ENCODE measurements around the gene CCDC83. TPM values are rescaled to one million over a fixed set of nuclear protein-coding genes. Genes with fewer than 3 reads are reported as not detected.

CCDC83 gene
- not detected for polyA plus RNA-seq (2013, experiment 1 of 2)
- polyA plus RNA-seq (2013, experiment 2 of 2) = not detected

GRCh38 chr11:85855341-85855656, at the start of gene CCDC83:
Gene CCDC83 (plus strand): TSS chr11:85855383. CDS start chr11:85865124, 9,741 bp downstream.
- Histone ChIP-seq H2BK12ac (ENCODE audit: low read length in 2 of 2) (peak within 1 kb of the TSS in 1 of 2 experiments; percentile 94), H3K27ac (ENCODE audit: low read length, poor library complexity, severe bottlenecking) (peak within 1 kb of the TSS; percentile 79), H3K23ac (ENCODE audit: low read length in 2 of 2) (peak within 1 kb of the TSS in 1 of 2 experiments; percentile 40), H3K79me1 (replicated peaks; ENCODE audit: low read length, poor library complexity, severe bottlenecking) (peaks cover 3% of the 10 kb centered on the region), H2BK120ac (ENCODE audit: low read depth, low read length) (peak within 1 kb of the TSS; percentile 98), H2AK5ac (ENCODE audit: low read length, severe bottlenecking) (no peak within 1 kb of the TSS), H2AFZ (ENCODE audit: low read depth, low read length) (peak within 1 kb of the TSS; percentile 97), H3K14ac (ENCODE audit: low read length in 2 of 2) (peak within 1 kb of the TSS in 1 of 2 experiments; percentile 91), H3K4ac (ENCODE audit: low read depth in 1 of 2, low read length in 2 of 2) (peak within 1 kb of the TSS; percentile 91 to 92), H4K8ac (ENCODE audit: low read length) (peak within 1 kb of the TSS; percentile 99), H3K9ac (ENCODE audit: low read length) (peak within 1 kb of the TSS; percentile 98), H3K18ac (ENCODE audit: low read depth in 1 of 2, low read length in 2 of 2) (peak within 1 kb of the TSS; percentile 95 to 97), H2BK15ac (ENCODE audit: low read depth, poor library complexity, severe bottlenecking) (peak within 1 kb of the TSS; percentile 93), H3K9me3 (ENCODE audit: control insufficient read depth, low read length) (no peaks in the 10 kb centered on the region), H3K36me3 (ENCODE audit: control insufficient read depth in 1 of 2, insufficient read depth in 2 of 2, low read depth in 1 of 2, low read length in 2 of 2) (peaks cover 0 to 4% of the 10 kb centered on the region in 2 experiments), H3K4me1 (ENCODE audit: control insufficient read depth, insufficient read depth, low read depth, low read length) (peaks cover 4% of the 10 kb centered on the region), H3K4me3 (ENCODE audit: insufficient read depth in 1 of 2, low read depth in 1 of 2, low read length in 2 of 2) (peak within 1 kb of the TSS; percentile 74 to 89), H2BK5ac (ENCODE audit: low read depth, low read length, poor library complexity, severe bottlenecking) (peak within 1 kb of the TSS; percentile 92), H3K4me2 (ENCODE audit: low read length, poor library complexity, severe bottlenecking) (peak within 1 kb of the TSS; percentile 87), H4K91ac (ENCODE audit: low read length) (peak within 1 kb of the TSS; percentile 89), H3K27me3 (ENCODE audit: control insufficient read depth in 1 of 2, insufficient read depth in 1 of 2, low read length in 2 of 2) (no peaks in the 10 kb centered on the region)
- no peak for DNase-seq
- 38% methylated on average over 13 of the region's 13 CpGs for WGBS

- Histone ChIP-seq H3K79me1 (replicated peaks; ENCODE audit: low read length, poor library complexity, severe bottlenecking) (peaks cover 1% of the 10 kb centered on the region), H2AK5ac (ENCODE audit: low read length, severe bottlenecking) (no peak overlapping the region), H2BK120ac (ENCODE audit: low read depth, low read length) (no peak overlapping the region), H3K9ac (ENCODE audit: low read length) (no peak overlapping the region), H3K18ac (ENCODE audit: low read depth in 1 of 2, low read length in 2 of 2) (no peak overlapping the region), H2AFZ (ENCODE audit: low read depth, low read length) (no peak overlapping the region), H2BK12ac (ENCODE audit: low read length in 2 of 2) (no peak overlapping the region), H3K14ac (ENCODE audit: low read length in 2 of 2) (no peak overlapping the region), H2BK15ac (ENCODE audit: low read depth, poor library complexity, severe bottlenecking) (no peak overlapping the region), H4K8ac (ENCODE audit: low read length) (no peak overlapping the region), H3K27me3 (ENCODE audit: control insufficient read depth in 1 of 2, insufficient read depth in 1 of 2, low read length in 2 of 2) (no peaks in the 10 kb centered on the region), H3K23ac (ENCODE audit: low read length in 2 of 2) (no peak overlapping the region), H3K36me3 (ENCODE audit: control insufficient read depth in 1 of 2, insufficient read depth in 2 of 2, low read depth in 1 of 2, low read length in 2 of 2) (no peaks in the 10 kb centered on the region), H4K91ac (ENCODE audit: low read length) (no peak overlapping the region), H3K4me3 (ENCODE audit: insufficient read depth in 1 of 2, low read depth in 1 of 2, low read length in 2 of 2) (no peak overlapping the region), H3K4me2 (ENCODE audit: low read length, poor library complexity, severe bottlenecking) (no peak overlapping the region), H3K4me1 (ENCODE audit: control insufficient read depth, insufficient read depth, low read depth, low read length) (peaks cover 5% of the 10 kb centered on the region), H3K9me3 (ENCODE audit: control insufficient read depth, low read length) (no peaks in the 10 kb centered on the region), H3K4ac (ENCODE audit: low read depth in 1 of 2, low read length in 2 of 2) (no peak overlapping the region), H3K27ac (ENCODE audit: low read length, poor library complexity, severe bottlenecking) (no peak overlapping the region), H2BK5ac (ENCODE audit: low read depth, low read length, poor library complexity, severe bottlenecking) (no peak overlapping the region)
- no peak for DNase-seq
- WGBS = 61% methylated on average over 1 of the region's 1 CpG
Measured at GRCh38 chr11:85805387-85805786, 49.8 kb upstream of the CCDC83 start.

DNA sequence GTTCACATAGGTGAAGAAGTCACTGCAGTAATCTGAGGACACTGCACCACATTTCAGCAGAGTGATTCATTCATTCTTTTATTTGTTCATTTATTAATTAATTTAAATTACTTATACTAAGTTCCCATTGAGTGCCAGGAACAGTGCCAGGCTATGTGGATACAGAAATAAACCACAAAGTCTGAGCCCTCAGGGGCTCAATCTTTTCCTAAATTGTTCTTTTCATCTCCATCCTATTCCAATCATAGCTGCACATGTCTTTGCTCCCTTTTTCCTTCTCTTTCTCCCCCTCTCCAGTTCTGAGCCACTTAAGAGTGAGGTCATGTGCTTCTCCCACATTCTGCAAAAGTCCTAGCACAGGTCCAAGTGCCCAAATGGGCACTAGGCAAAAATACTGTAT, 49.2 kb upstream of the CCDC83 start:
- no peak overlapping the region for H2AFZ ChIP-seq (ENCODE audit: low read depth, low read length)
- peak overlapping the region; percentile 10 for H2AK5ac ChIP-seq (ENCODE audit: low read length, severe bottlenecking)
- H2BK15ac ChIP-seq (ENCODE audit: low read depth, poor library complexity, severe bottlenecking) = no peak overlapping the region
- no peak overlapping the region for H3K27ac ChIP-seq (ENCODE audit: low read length, poor library complexity, severe bottlenecking)
- no peaks in the 10 kb centered on the region for H3K27me3 ChIP-seq (ENCODE audit: control insufficient read depth in 1 of 2, insufficient read depth in 1 of 2, low read length in 2 of 2)
- no peak overlapping the region for H3K4me3 ChIP-seq (ENCODE audit: insufficient read depth in 1 of 2, low read depth in 1 of 2, low read length in 2 of 2)
- H3K9ac ChIP-seq (ENCODE audit: low read length) = no peak overlapping the region
- no peak overlapping the region for H4K91ac ChIP-seq (ENCODE audit: low read length)
- no peak overlapping the region for H3K4me2 ChIP-seq (ENCODE audit: low read length, poor library complexity, severe bottlenecking)
- H3K36me3 ChIP-seq (ENCODE audit: control insufficient read depth in 1 of 2, insufficient read depth in 2 of 2, low read depth in 1 of 2, low read length in 2 of 2) = no peaks in the 10 kb centered on the region
- H3K18ac ChIP-seq (ENCODE audit: low read depth in 1 of 2, low read length in 2 of 2) = no peak overlapping the region
- no peaks in the 10 kb centered on the region for H3K9me3 ChIP-seq (ENCODE audit: control insufficient read depth, low read length)
- H4K8ac ChIP-seq (ENCODE audit: low read length) = no peak overlapping the region
- no peak overlapping the region for H2BK12ac ChIP-seq (ENCODE audit: low read length in 2 of 2)
- H3K4ac ChIP-seq (ENCODE audit: low read depth in 1 of 2, low read length in 2 of 2) = no peak overlapping the region
- no peak overlapping the region for H2BK5ac ChIP-seq (ENCODE audit: low read depth, low read length, poor library complexity, severe bottlenecking)
- no peak overlapping the region for H2BK120ac ChIP-seq (ENCODE audit: low read depth, low read length)
- peaks cover 3% of the 10 kb centered on the region for H3K79me1 ChIP-seq (replicated peaks; ENCODE audit: low read length, poor library complexity, severe bottlenecking)
- no peak overlapping the region for H3K23ac ChIP-seq (ENCODE audit: low read length in 2 of 2)
- peaks cover 11% of the 10 kb centered on the region for H3K4me1 ChIP-seq (ENCODE audit: control insufficient read depth, insufficient read depth, low read depth, low read length)
- no peak overlapping the region for H3K14ac ChIP-seq (ENCODE audit: low read length in 2 of 2)
- no peak for DNase-seq

DNA sequence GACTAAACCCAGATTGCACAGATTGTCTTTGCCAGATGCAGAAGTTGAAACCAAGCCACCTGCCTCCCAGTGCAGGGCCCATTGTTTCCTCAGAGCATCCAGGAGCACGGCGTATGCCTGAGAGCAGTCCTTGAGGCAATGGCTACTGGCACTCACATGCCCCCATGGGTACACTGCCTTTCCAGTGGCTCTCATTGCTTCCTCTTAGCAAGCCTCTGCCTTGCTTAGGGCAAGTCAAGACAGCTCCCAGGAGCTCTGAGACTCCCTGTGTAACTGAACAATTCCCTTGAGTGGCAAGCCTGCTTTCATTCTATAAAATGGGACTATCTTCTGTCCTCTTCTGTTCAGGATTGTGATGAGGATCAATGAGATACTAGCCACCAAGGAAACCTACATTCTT, 48.3 kb upstream of the CCDC83 start:
- WGBS = 100% methylated on average over 2 of the region's 2 CpGs
- Histone ChIP-seq H2BK120ac (ENCODE audit: low read depth, low read length) (no peak overlapping the region), H3K18ac (ENCODE audit: low read depth in 1 of 2, low read length in 2 of 2) (no peak overlapping the region)

More for the DNA sequence above, 48.3 kb upstream of the CCDC83 start:
- H3K4ac ChIP-seq (ENCODE audit: low read depth in 1 of 2, low read length in 2 of 2) = no peak overlapping the region
- H3K9me3 ChIP-seq (ENCODE audit: control insufficient read depth, low read length) = no peaks in the 10 kb centered on the region
- H3K23ac ChIP-seq (ENCODE audit: low read length in 2 of 2) = no peak overlapping the region
- no peaks in the 10 kb centered on the region for H3K36me3 ChIP-seq (ENCODE audit: control insufficient read depth in 1 of 2, insufficient read depth in 2 of 2, low read depth in 1 of 2, low read length in 2 of 2)
- H3K4me1 ChIP-seq (ENCODE audit: control insufficient read depth, insufficient read depth, low read depth, low read length) = peaks cover 12% of the 10 kb centered on the region
- H2AFZ ChIP-seq (ENCODE audit: low read depth, low read length) = no peak overlapping the region
- H2AK5ac ChIP-seq (ENCODE audit: low read length, severe bottlenecking) = no peak overlapping the region
- H2BK5ac ChIP-seq (ENCODE audit: low read depth, low read length, poor library complexity, severe bottlenecking) = no peak overlapping the region
- no peak overlapping the region for H2BK15ac ChIP-seq (ENCODE audit: low read depth, poor library complexity, severe bottlenecking)
- peak overlapping the region in 1 of 2 experiments; percentile 8 for H3K14ac ChIP-seq (ENCODE audit: low read length in 2 of 2)
- H4K91ac ChIP-seq (ENCODE audit: low read length) = peak overlapping the region; percentile 41
- H3K79me1 ChIP-seq (replicated peaks; ENCODE audit: low read length, poor library complexity, severe bottlenecking) = peaks cover 3% of the 10 kb centered on the region
- H2BK12ac ChIP-seq (ENCODE audit: low read length in 2 of 2) = no peak overlapping the region
- H3K27ac ChIP-seq (ENCODE audit: low read length, poor library complexity, severe bottlenecking) = no peak overlapping the region
- no peak overlapping the region for H3K4me2 ChIP-seq (ENCODE audit: low read length, poor library complexity, severe bottlenecking)
- no peak for DNase-seq
- H3K4me3 ChIP-seq (ENCODE audit: insufficient read depth in 1 of 2, low read depth in 1 of 2, low read length in 2 of 2) = no peak overlapping the region
- no peaks in the 10 kb centered on the region for H3K27me3 ChIP-seq (ENCODE audit: control insufficient read depth in 1 of 2, insufficient read depth in 1 of 2, low read length in 2 of 2)
- H3K9ac ChIP-seq (ENCODE audit: low read length) = no peak overlapping the region
- peak overlapping the region; percentile 73 for H4K8ac ChIP-seq (ENCODE audit: low read length)

Measured in mesenchymal stem cell (in vitro differentiated cells and primary cell).